Neutrophil (primary cell): ENCODE data around the gene TRIM59.

Experiments used
- H3K27ac ChIP-seq: fragments of 200-600 bp; sonication (generic); 2 replicates; pipeline ENCODE4 v1.5.1; 2016; ENCODE audit warnings: mild to moderate bottlenecking, moderate library complexity
- H3K27me3 ChIP-seq: fragments of 200-600 bp; sonication (generic); 2 replicates; pipeline ENCODE4 v1.6.0; 2016; ENCODE audit warnings: mild to moderate bottlenecking
- H3K36me3 ChIP-seq: fragments of 200-600 bp; sonication (generic); 2 replicates; pipeline ENCODE4 v1.5.1; 2017
- H3K4me1 ChIP-seq, 2 experiments: fragments of 200-600 bp in 1 of 2; sonication (generic) in 1 of 2; 1 replicate in 1 of 2; 2 replicates in 1 of 2; pipeline versions ENCODE4 v1.5.1 to v1.6.1; 2013 to 2016; ENCODE audit warnings: low read depth in 1 of 2, low read length in 1 of 2, mild to moderate bottlenecking in 1 of 2, moderate library complexity in 1 of 2; ENCODE audit not compliant: control insufficient read depth in 1 of 2, insufficient read depth in 1 of 2
- H3K4me3 ChIP-seq, 2 experiments: fragments of 200-600 bp in 1 of 2; sonication (generic) in 1 of 2; 1 replicate in 1 of 2; 2 replicates in 1 of 2; pipeline ENCODE4 v1.5.1; 2013 to 2016; ENCODE audit warnings: low read depth in 1 of 2, low read length in 1 of 2, mild to moderate bottlenecking in 1 of 2, moderate library complexity in 1 of 2
- H3K9me3 ChIP-seq: fragments of 200-600 bp; sonication (generic); 2 replicates; pipeline ENCODE4 v1.5.1; 2016
- TF ChIP-seq, protein P1 (sequence below): fragments of 200-600 bp; sonication (generic); IDR thresholded peaks from 2 replicates; pipeline ENCODE4 v1.5.1; 2016; ENCODE audit warnings: antibody characterized with exemption

Gene TRIM59

DNA sequence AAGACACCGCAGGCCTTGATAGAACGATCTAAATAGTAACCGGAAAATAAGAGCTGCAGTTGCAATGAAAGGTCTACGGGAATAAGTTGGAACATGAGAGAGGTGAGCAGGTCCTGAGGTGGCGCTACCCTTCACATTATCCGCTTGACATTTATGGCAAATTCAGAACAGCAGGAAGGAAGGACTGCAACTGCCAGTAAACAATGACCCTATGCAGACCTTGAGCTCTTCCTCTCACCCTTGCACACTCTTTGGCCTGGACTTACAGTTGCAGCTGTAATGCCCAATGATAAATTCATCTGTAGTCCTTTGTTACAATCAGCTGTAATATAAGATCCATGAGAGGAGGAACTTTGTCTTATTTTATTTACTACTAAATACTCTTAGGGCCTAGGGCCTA, 32.3 kb upstream of the TRIM59 start:
- TF ChIP-seq, protein P1, sequence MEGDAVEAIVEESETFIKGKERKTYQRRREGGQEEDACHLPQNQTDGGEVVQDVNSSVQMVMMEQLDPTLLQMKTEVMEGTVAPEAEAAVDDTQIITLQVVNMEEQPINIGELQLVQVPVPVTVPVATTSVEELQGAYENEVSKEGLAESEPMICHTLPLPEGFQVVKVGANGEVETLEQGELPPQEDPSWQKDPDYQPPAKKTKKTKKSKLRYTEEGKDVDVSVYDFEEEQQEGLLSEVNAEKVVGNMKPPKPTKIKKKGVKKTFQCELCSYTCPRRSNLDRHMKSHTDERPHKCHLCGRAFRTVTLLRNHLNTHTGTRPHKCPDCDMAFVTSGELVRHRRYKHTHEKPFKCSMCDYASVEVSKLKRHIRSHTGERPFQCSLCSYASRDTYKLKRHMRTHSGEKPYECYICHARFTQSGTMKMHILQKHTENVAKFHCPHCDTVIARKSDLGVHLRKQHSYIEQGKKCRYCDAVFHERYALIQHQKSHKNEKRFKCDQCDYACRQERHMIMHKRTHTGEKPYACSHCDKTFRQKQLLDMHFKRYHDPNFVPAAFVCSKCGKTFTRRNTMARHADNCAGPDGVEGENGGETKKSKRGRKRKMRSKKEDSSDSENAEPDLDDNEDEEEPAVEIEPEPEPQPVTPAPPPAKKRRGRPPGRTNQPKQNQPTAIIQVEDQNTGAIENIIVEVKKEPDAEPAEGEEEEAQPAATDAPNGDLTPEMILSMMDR: no peak

DNA sequence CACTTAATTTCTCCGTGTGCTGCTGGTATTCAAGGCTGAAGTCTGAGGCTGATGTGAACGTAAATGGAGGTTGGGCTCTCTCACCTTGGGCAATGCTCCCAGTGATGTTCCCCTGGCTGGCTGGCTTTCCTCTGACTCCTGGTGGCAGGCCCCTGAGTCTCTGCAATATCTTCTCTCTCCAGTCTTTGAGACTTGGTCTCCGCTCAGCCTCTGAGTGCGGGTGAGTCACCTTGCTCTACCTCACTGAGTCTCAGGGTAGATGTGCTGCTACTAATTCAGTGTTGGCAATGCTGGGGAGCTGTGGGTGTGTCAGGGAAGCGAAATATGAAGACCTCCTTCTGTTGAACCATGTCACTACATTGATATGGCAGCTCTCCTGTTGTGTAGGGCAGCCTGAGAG, 31.3 kb upstream of the TRIM59 start:
- TF ChIP-seq, protein P1: no peak
- H3K4me3 ChIP-seq: no peak overlapping the region
- no peaks in the 10 kb centered on the region for H3K9me3 ChIP-seq
- H3K36me3 ChIP-seq: no peaks in the 10 kb centered on the region
- H3K27ac ChIP-seq: no peak overlapping the region
- peaks cover under 1 to 1% of the 10 kb centered on the region in 2 experiments for H3K4me1 ChIP-seq
- no peaks in the 10 kb centered on the region for H3K27me3 ChIP-seq

More for the DNA sequence above, 32.3 kb upstream of the TRIM59 start:
- no peak overlapping the region for H3K4me3 ChIP-seq
- H3K9me3 ChIP-seq: no peaks in the 10 kb centered on the region
- no peaks in the 10 kb centered on the region for H3K36me3 ChIP-seq
- peaks cover 4 to 5% of the 10 kb centered on the region in 2 experiments for H3K4me1 ChIP-seq
- H3K27ac ChIP-seq: no peak overlapping the region
- H3K27me3 ChIP-seq: no peaks in the 10 kb centered on the region

DNA sequence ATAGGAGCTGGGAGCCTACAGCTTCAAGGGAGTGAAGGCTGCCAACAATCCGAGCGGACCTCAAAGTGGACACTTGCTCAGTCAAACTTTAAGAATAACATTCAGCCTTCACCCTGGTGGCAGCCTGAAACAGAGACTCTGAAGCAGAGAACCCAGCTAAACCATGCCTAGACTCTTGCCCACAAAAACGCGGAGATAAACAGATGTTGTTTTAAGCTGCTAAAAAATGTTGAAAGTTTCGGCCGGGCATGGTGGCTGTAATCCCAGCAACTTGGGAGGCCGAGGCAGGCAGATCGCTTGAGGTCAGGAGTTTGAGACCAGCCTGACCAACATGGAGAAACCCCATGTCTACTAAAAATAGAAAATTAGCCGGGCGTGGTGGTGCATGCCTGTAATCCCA, 29.8 kb upstream of the TRIM59 start:
- H3K27me3 ChIP-seq: no peaks in the 10 kb centered on the region
- no peak overlapping the region for H3K4me3 ChIP-seq
- H3K36me3 ChIP-seq: no peaks in the 10 kb centered on the region
- TF ChIP-seq, protein P1: no peak
- H3K4me1 ChIP-seq: no peaks in the 10 kb centered on the region
- H3K27ac ChIP-seq: no peak overlapping the region
- no peaks in the 10 kb centered on the region for H3K9me3 ChIP-seq

DNA sequence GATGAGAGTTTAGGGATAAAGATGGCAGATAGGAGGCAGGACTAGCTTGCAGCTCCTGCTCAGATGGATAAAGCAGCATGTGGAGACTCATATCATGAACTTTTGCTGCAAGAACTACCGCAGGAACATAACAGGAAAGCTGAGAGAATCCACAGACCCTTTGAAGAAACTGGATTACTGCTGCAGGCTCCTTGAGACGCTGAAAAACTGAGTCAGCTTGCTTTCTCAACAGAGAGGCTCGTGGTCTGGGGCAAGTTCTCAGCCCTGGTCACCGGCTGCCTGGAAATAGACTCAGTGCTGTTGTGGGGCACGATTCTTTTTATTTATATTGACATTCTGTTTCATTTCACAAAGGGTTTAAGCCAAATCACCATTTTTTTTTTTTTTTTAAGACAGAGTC, 28.8 kb upstream of the TRIM59 start:
- H3K4me3 ChIP-seq: no peak overlapping the region
- no peak overlapping the region for H3K27ac ChIP-seq
- H3K4me1 ChIP-seq: no peaks in the 10 kb centered on the region
- H3K36me3 ChIP-seq: no peaks in the 10 kb centered on the region
- no peaks in the 10 kb centered on the region for H3K9me3 ChIP-seq
- H3K27me3 ChIP-seq: no peaks in the 10 kb centered on the region
- TF ChIP-seq, protein P1: no peak

DNA sequence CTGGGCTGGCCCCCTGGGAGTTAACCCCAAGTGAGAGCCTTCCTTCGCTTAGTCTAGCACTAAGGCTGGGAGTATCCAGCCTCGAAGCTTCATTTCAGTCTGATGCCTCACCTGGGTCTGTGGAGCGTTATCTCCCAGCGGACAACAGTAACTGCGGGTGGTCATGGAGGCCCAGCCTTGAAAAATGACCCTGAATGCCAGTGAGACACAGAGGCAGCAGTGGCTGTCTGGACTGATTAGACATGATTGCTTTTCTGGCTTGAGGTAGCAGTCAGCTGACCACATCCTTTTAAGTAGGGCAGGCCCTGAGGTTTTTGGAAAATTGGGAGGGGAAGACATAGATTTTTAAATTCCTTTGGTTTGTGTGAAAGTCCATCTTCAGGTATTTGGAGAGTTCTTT, 28.2 kb upstream of the TRIM59 start:
- TF ChIP-seq, protein P1: no peak
- H3K27ac ChIP-seq: no peak overlapping the region

DNA sequence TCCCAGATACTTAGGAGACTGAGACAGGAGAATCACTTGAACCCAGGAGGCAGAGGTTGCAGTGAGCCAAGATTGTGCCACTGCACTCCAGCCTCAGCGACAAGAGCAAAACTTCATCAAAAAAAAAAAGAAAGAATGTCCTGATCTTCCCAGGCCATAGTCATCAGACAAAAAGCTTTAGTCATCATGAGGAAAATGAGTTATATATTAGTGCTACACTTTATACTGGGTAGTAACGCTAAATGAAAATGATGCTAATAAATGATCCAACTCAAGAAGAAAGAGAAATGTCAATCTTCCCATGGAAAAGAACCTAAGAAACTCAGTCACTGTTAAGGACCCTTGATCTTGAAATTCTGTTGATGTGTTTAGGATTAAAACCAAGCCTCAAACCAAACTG, 26.3 kb upstream of the TRIM59 start:
- Histone ChIP-seq H3K4me3 (no peak overlapping the region), H3K4me1 (no peaks in the 10 kb centered on the region), H3K27ac (no peak overlapping the region), H3K27me3 (no peaks in the 10 kb centered on the region), H3K36me3 (no peaks in the 10 kb centered on the region), H3K9me3 (no peaks in the 10 kb centered on the region)
- TF ChIP-seq, protein P1: no peak

More for the DNA sequence above, 28.2 kb upstream of the TRIM59 start:
- Histone ChIP-seq H3K9me3 (no peaks in the 10 kb centered on the region), H3K27me3 (no peaks in the 10 kb centered on the region), H3K4me1 (no peaks in the 10 kb centered on the region), H3K4me3 (no peak overlapping the region), H3K36me3 (no peaks in the 10 kb centered on the region)
